MM.1S (cell line): Measurements from ENCODE around the gene NTRK3.

Source experiments
- DNase-seq: peaks from one replicate; pipeline ENCODE4 v3.0.0-alpha.2; 2015
- H2AFZ ChIP-seq: fragments of 300-600 bp; sonication (generic); 2 replicates; pipeline ENCODE4 v1.6.0; 2016; ENCODE audit warnings: antibody characterized with exemption, low read length
- H3F3A ChIP-seq: fragments of 300-600 bp; sonication (generic); 2 replicates; pipeline ENCODE4 v1.6.1; 2016; ENCODE audit warnings: mild to moderate bottlenecking, antibody characterized with exemption, low read length, moderate library complexity, mixed read lengths; ENCODE audit not compliant: insufficient read depth
- H3K27ac ChIP-seq: fragments of 300-600 bp; sonication (generic); 2 replicates; pipeline ENCODE4 v1.5.1; 2016; ENCODE audit warnings: mild to moderate bottlenecking, low read length
- H3K27me3 ChIP-seq: fragments of 300-600 bp; sonication (generic); replicated peaks from 2 replicates; pipeline ENCODE4 v1.6.0; 2016; ENCODE audit warnings: low read length; ENCODE audit not compliant: insufficient read depth
- H3K36me3 ChIP-seq: fragments of 300-600 bp; sonication (generic); replicated peaks from 2 replicates; pipeline ENCODE4 v1.6.1; 2016; ENCODE audit warnings: mild to moderate bottlenecking, low read length, mixed read lengths; ENCODE audit not compliant: insufficient read depth
- H3K4me1 ChIP-seq: fragments of 300-600 bp; sonication (generic); 2 replicates; pipeline ENCODE4 v1.6.1; 2016; ENCODE audit warnings: low read length, mixed read lengths
- H3K4me2 ChIP-seq: fragments of 300-600 bp; sonication (generic); 2 replicates; pipeline ENCODE4 v1.6.0; 2016; ENCODE audit warnings: low read depth, low read length
- H3K4me3 ChIP-seq: fragments of 300-600 bp; sonication (generic); 2 replicates; pipeline ENCODE4 v1.5.1; 2016; ENCODE audit warnings: low read length, mixed read lengths
- H3K79me2 ChIP-seq: fragments of 300-600 bp; sonication (generic); 2 replicates; pipeline ENCODE4 v1.6.1; 2016; ENCODE audit warnings: mixed run types, low read length, mixed read lengths
- H3K9ac ChIP-seq: fragments of 300-600 bp; sonication (generic); 2 replicates; pipeline ENCODE4 v1.6.1; 2016; ENCODE audit warnings: low read length, mixed read lengths
- H3K9me2 ChIP-seq: fragments of 300-600 bp; sonication (generic); replicated peaks from 2 replicates; pipeline ENCODE4 v1.6.1; 2016; ENCODE audit warnings: mild to moderate bottlenecking, low read length, mixed read lengths; ENCODE audit not compliant: insufficient read depth
- H3K9me3 ChIP-seq: fragments of 300-600 bp; sonication (generic); replicated peaks from 2 replicates; pipeline ENCODE4 v1.6.1; 2016; ENCODE audit warnings: mild to moderate bottlenecking, low read length, mixed read lengths; ENCODE audit not compliant: insufficient read depth
- H4K20me1 ChIP-seq: fragments of 300-600 bp; sonication (generic); 2 replicates; pipeline ENCODE4 v1.6.1; 2016; ENCODE audit warnings: mild to moderate bottlenecking, low read length, moderate library complexity, mixed read lengths; ENCODE audit not compliant: insufficient read depth
- EZH2 ChIP-seq: fragments of 300-600 bp; sonication (generic); optimal IDR thresholded peaks from 2 replicates; pipeline ENCODE3; 2017; ENCODE audit warnings: low read depth, mild to moderate bottlenecking, antibody characterized with exemption, low read length, mixed read lengths
- EZH2phosphoT487 ChIP-seq: fragments of 300-600 bp; sonication (generic); IDR thresholded peaks from 2 replicates; pipeline ENCODE4 v1.6.1; 2018; ENCODE audit warnings: antibody characterized with exemption, low read length
- TF ChIP-seq, protein P1 (sequence below): fragments of 300-600 bp; sonication (generic); IDR thresholded peaks from 2 replicates; pipeline ENCODE4 v1.5.1; 2016; ENCODE audit warnings: antibody characterized with exemption, low read length, mixed read lengths

The NTRK3 gene

GRCh38 chr15:88019656-88020055 lies 236.9 kb downstream of the NTRK3 start:
- H3K9me2 ChIP-seq = no peaks in the 10 kb centered on the region
- H3K9ac ChIP-seq = no peak overlapping the region
- no peaks in the 10 kb centered on the region for H3K27me3 ChIP-seq
- H3K9me3 ChIP-seq = no peaks in the 10 kb centered on the region
- no peaks in the 10 kb centered on the region for H3F3A ChIP-seq
- H3K4me3 ChIP-seq = no peak overlapping the region
- no peak overlapping the region for H2AFZ ChIP-seq
- H3K79me2 ChIP-seq = no peaks in the 10 kb centered on the region
- H3K4me2 ChIP-seq = no peak overlapping the region
- no peaks in the 10 kb centered on the region for H3K36me3 ChIP-seq
- no peak overlapping the region for H3K27ac ChIP-seq
- DNase-seq = no peak
- TF ChIP-seq, protein P1, sequence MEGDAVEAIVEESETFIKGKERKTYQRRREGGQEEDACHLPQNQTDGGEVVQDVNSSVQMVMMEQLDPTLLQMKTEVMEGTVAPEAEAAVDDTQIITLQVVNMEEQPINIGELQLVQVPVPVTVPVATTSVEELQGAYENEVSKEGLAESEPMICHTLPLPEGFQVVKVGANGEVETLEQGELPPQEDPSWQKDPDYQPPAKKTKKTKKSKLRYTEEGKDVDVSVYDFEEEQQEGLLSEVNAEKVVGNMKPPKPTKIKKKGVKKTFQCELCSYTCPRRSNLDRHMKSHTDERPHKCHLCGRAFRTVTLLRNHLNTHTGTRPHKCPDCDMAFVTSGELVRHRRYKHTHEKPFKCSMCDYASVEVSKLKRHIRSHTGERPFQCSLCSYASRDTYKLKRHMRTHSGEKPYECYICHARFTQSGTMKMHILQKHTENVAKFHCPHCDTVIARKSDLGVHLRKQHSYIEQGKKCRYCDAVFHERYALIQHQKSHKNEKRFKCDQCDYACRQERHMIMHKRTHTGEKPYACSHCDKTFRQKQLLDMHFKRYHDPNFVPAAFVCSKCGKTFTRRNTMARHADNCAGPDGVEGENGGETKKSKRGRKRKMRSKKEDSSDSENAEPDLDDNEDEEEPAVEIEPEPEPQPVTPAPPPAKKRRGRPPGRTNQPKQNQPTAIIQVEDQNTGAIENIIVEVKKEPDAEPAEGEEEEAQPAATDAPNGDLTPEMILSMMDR = no peak
- TF ChIP-seq EZH2 = no peak
- TF ChIP-seq EZH2phosphoT487 = no peak
- H3K4me1 ChIP-seq = no peaks in the 10 kb centered on the region
- H4K20me1 ChIP-seq = no peaks in the 10 kb centered on the region

GRCh38 chr15:88018869-88019641 lies 237.5 kb downstream of the NTRK3 start:
- Histone ChIP-seq H3K9me2 (no peaks in the 10 kb centered on the region), H4K20me1 (no peaks in the 10 kb centered on the region), H2AFZ (no peak overlapping the region), H3K9ac (no peak overlapping the region), H3K4me1 (no peaks in the 10 kb centered on the region), H3K4me3 (no peak overlapping the region), H3K9me3 (no peaks in the 10 kb centered on the region), H3K27me3 (no peaks in the 10 kb centered on the region), H3K79me2 (no peaks in the 10 kb centered on the region), H3K36me3 (no peaks in the 10 kb centered on the region), H3K4me2 (no peak overlapping the region), H3F3A (no peaks in the 10 kb centered on the region), H3K27ac (no peak overlapping the region)
- DNase-seq = no peak
- TF ChIP-seq EZH2 (no peak), EZH2phosphoT487 (no peak)
- TF ChIP-seq, protein P1 = no peak

DNA sequence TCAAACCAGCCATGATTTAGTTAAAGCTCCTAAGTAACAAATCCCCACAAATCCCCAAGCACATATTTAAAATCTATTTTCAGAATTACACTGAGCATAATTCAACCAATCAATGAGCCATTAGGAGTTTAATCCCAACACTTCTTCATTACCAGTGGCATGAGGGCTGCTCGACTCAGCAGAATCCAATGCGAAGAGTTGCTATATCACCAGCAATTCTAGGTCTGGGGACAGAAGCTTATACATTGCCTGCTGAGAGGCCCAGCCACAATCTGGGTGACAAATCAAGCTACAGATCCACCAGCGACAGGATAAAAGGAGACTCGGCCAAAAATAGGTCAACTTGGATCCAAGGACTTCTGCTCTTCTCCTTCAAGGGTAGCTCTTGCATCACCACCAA lies 238.8 kb downstream of the NTRK3 start:
- Histone ChIP-seq H3K4me3 (no peak overlapping the region), H3K36me3 (no peaks in the 10 kb centered on the region), H3K79me2 (no peaks in the 10 kb centered on the region), H3K9me3 (no peaks in the 10 kb centered on the region), H3K9ac (no peak overlapping the region), H3K27me3 (no peaks in the 10 kb centered on the region), H3K4me2 (no peak overlapping the region), H3K9me2 (no peaks in the 10 kb centered on the region), H3K4me1 (no peaks in the 10 kb centered on the region), H3F3A (no peaks in the 10 kb centered on the region), H2AFZ (no peak overlapping the region), H3K27ac (no peak overlapping the region), H4K20me1 (no peaks in the 10 kb centered on the region)
- no peak for DNase-seq
- TF ChIP-seq EZH2phosphoT487 (no peak), EZH2 (no peak)
- TF ChIP-seq, protein P1 = no peak
